IMR-90 (cell line): ENCODE results near the gene ITLN1. TPM values are rescaled to one million over a fixed set of nuclear protein-coding genes. Genes with fewer than 3 reads are reported as not detected.

Experiments used
- polyA plus RNA-seq, 3 experiments: library from polyadenylated mRNA; depleted of rRNA; stranded (reverse); fragments of >200 nt; gene quantifications; 2 replicates each; pipeline ENCODE4 v1.2.3, GENCODE V29; 2012; ENCODE audit warnings: low replicate concordance in 1 of 3
- total RNA-seq: library from RNA; depleted of rRNA; stranded (reverse); fragments of >200 nt; gene quantifications from 2 replicates; pipeline ENCODE4 v1.2.3, GENCODE V29; 2012; rRNA removed

Gene ITLN1
- total and polyA plus RNA-seq, 2 of the 4 experiments (the other 2 are of a cell fraction) = not detected

Other genes with a start within 250 kb of the ITLN1 start
- gene SLAMF1, start 238.1 kb downstream of the ITLN1 start, total RNA-seq = not detected in 2 replicates
- gene SLAMF1, start 238.1 kb downstream of the ITLN1 start, polyA plus RNA-seq (2012; rRNA removed) = not detected in 2 replicates
- not detected in 2 replicates for gene CD48, start 173.4 kb downstream of the ITLN1 start, total RNA-seq
- not detected in 2 replicates for gene CD48, start 173.4 kb downstream of the ITLN1 start, polyA plus RNA-seq (2012; rRNA removed)
- not detected in 2 replicates for gene SLAMF7, start 145.9 kb downstream of the ITLN1 start, total RNA-seq
- gene SLAMF7, start 145.9 kb downstream of the ITLN1 start, polyA plus RNA-seq (2012; rRNA removed) = not detected in 2 replicates
- not detected in 2 replicates for gene LY9, start 89.0 kb downstream of the ITLN1 start, total RNA-seq
- gene LY9, start 89.0 kb downstream of the ITLN1 start, polyA plus RNA-seq (2012; rRNA removed) = not detected in 2 replicates
- gene CD244, start 22.3 kb downstream of the ITLN1 start, total RNA-seq = not detected in 2 replicates
- not detected in 2 replicates for gene CD244, start 22.3 kb downstream of the ITLN1 start, polyA plus RNA-seq (2012; rRNA removed)
- gene ITLN2, start 69.6 kb upstream of the ITLN1 start, total RNA-seq = not detected in 2 replicates
- gene ITLN2, start 69.6 kb upstream of the ITLN1 start, polyA plus RNA-seq (2012; rRNA removed) = not detected in 2 replicates
- 0.83 and 2.2 TPM in 2 replicates for gene F11R, start 136.0 kb upstream of the ITLN1 start, total RNA-seq
- 0.47 and 0.79 TPM in 2 replicates for gene F11R, start 136.0 kb upstream of the ITLN1 start, polyA plus RNA-seq (2012; rRNA removed)
- gene TSTD1, start 153.8 kb upstream of the ITLN1 start, total RNA-seq = not detected in 2 replicates
- 0.21 TPM in 1 of 2 replicates, not detected in the other for gene TSTD1, start 153.8 kb upstream of the ITLN1 start, polyA plus RNA-seq (2012; rRNA removed)
- gene USF1, start 160.8 kb upstream of the ITLN1 start, total RNA-seq = 62.2 and 78.9 TPM in 2 replicates
- gene USF1, start 160.8 kb upstream of the ITLN1 start, polyA plus RNA-seq (2012; rRNA removed) = 34.6 and 37.1 TPM in 2 replicates
- not detected in 2 replicates for gene ARHGAP30, start 184.7 kb upstream of the ITLN1 start, total RNA-seq
- 0.02 and 0.03 TPM in 2 replicates for gene ARHGAP30, start 184.7 kb upstream of the ITLN1 start, polyA plus RNA-seq (2012; rRNA removed)
- under 0.01 and 0.18 TPM in 2 replicates for gene NECTIN4, start 204.4 kb upstream of the ITLN1 start, total RNA-seq
- 0.13 and 0.24 TPM in 2 replicates for gene NECTIN4, start 204.4 kb upstream of the ITLN1 start, polyA plus RNA-seq (2012; rRNA removed)
- gene KLHDC9, start 213.2 kb upstream of the ITLN1 start, total RNA-seq = 0.18 TPM in 1 of 2 replicates, not detected in the other
- gene KLHDC9, start 213.2 kb upstream of the ITLN1 start, polyA plus RNA-seq (2012; rRNA removed) = 0.70 and 1.1 TPM in 2 replicates
- 62.4 and 166 TPM in 2 replicates for gene PFDN2, start 232.9 kb upstream of the ITLN1 start, total RNA-seq
- 179 and 180 TPM in 2 replicates for gene PFDN2, start 232.9 kb upstream of the ITLN1 start, polyA plus RNA-seq (2012; rRNA removed)
- gene NIT1, start 232.9 kb upstream of the ITLN1 start, total RNA-seq = 22.8 TPM in 2 replicates
- 33.2 and 33.6 TPM in 2 replicates for gene NIT1, start 232.9 kb upstream of the ITLN1 start, polyA plus RNA-seq (2012; rRNA removed)
- gene DEDD, start 247.5 kb upstream of the ITLN1 start, total RNA-seq = 35.3 and 47.9 TPM in 2 replicates
- 40.2 and 47.1 TPM in 2 replicates for gene DEDD, start 247.5 kb upstream of the ITLN1 start, polyA plus RNA-seq (2012; rRNA removed)